HepG2 (cell line): ENCODE measurements around the gene DNAJB12. TPM values are rescaled to one million over a fixed set of nuclear protein-coding genes. Genes with fewer than 3 reads are reported as not detected.

ENCODE experiments used
- ARID3A ChIP-seq: IDR thresholded peaks from 2 replicates; pipeline ENCODE4 v1.6.1; 2012; ENCODE audit warnings: low read depth, low read length, improper control_type of control experiment
- BRF2 ChIP-seq: sonication (generic); formaldehyde crosslinking; IDR thresholded peaks from 2 replicates; pipeline ENCODE4 v1.8.1; 2022; ENCODE audit warnings: mild to moderate bottlenecking, missing genetic modification reagents
- CREB3 ChIP-seq: sonication (generic); formaldehyde crosslinking; IDR thresholded peaks from 2 replicates; pipeline ENCODE4 v1.5.0; 2020; ENCODE audit warnings: missing genetic modification reagents
- HMGXB4 ChIP-seq, 2 experiments: sonication (generic) in 1 of 2; formaldehyde crosslinking in 1 of 2; IDR thresholded peaks; 2 replicates each; pipeline versions ENCODE4 v1.4.0 to v1.6.1; 2018 to 2020; ENCODE audit warnings: missing genetic modification reagents in 2 of 2, borderline replicate concordance in 1 of 2, low read depth in 1 of 2, mild to moderate bottlenecking in 1 of 2, missing biosample characterization in 1 of 2
- KDM4B ChIP-seq: sonication (generic); formaldehyde crosslinking; IDR thresholded peaks from 2 replicates; pipeline ENCODE4 v1.4.0; 2020; ENCODE audit warnings: missing genetic modification reagents
- SMAD1 ChIP-seq: sonication (generic); formaldehyde crosslinking; IDR thresholded peaks from 2 replicates; pipeline ENCODE4 v1.4.0; 2020; ENCODE audit warnings: missing genetic modification reagents, low read depth, mild to moderate bottlenecking, borderline replicate concordance
- SMARCC2 ChIP-seq: fragments of 450-650 bp; IDR thresholded peaks from 2 replicates; pipeline ENCODE4 v1.6.1; 2017; ENCODE audit warnings: antibody characterized with exemption, mild to moderate bottlenecking
- TBX2 ChIP-seq: sonication (generic); formaldehyde crosslinking; IDR thresholded peaks from 2 replicates; pipeline ENCODE4 v1.5.0; 2020; ENCODE audit warnings: missing genetic modification reagents, mild to moderate bottlenecking, borderline replicate concordance
- ZBTB25 ChIP-seq: IDR thresholded peaks from 2 replicates; pipeline ENCODE4 v1.6.1; 2018; ENCODE audit warnings: missing genetic modification reagents
- ZMAT3 ChIP-seq: sonication (generic); formaldehyde crosslinking; conservative IDR thresholded peaks from 2 replicates; pipeline ENCODE4 v1.7.0; 2021; ENCODE audit warnings: missing genetic modification reagents
- ZNF124 ChIP-seq: sonication (generic); formaldehyde crosslinking; IDR thresholded peaks from 2 replicates; pipeline ENCODE4 v1.4.0; 2020; ENCODE audit warnings: missing genetic modification reagents
- ZNF260 ChIP-seq: sonication (generic); formaldehyde crosslinking; IDR thresholded peaks from 2 replicates; pipeline ENCODE4 v1.4.0; 2020; ENCODE audit warnings: missing genetic modification reagents, low read depth, mild to moderate bottlenecking, borderline replicate concordance
- ZNF343 ChIP-seq: sonication (generic); formaldehyde crosslinking; IDR thresholded peaks from 2 replicates; pipeline ENCODE4 v1.4.0; 2020; ENCODE audit warnings: mild to moderate bottlenecking, missing genetic modification reagents
- ZNF558 ChIP-seq: sonication (generic); formaldehyde crosslinking; IDR thresholded peaks from 2 replicates; pipeline ENCODE4 v1.9.0; 2022; ENCODE audit warnings: mild to moderate bottlenecking, missing genetic modification reagents, borderline replicate concordance
- ZNF572 ChIP-seq: sonication (generic); formaldehyde crosslinking; IDR thresholded peaks from 2 replicates; pipeline ENCODE4 v1.5.1; 2020; ENCODE audit warnings: mild to moderate bottlenecking, missing genetic modification reagents
- polyA plus RNA-seq, 8 experiments: library from polyadenylated mRNA; depleted of rRNA in 3 of 8; stranded (reverse) in 7 of 8; unstranded in 1 of 8; fragments of >200 nt; fragmentation: Illumina TruSeq in 4 of 8; extraction: Trizol in 4 of 8; gene quantifications; 2 replicates each; pipeline versions ENCODE4 v1.2.1 to v1.2.3, GENCODE V29; 2011 to 2016; ENCODE audit warnings: low read depth in 4 of 8, missing spikeins in 1 of 8, mixed read lengths in 1 of 8; ENCODE audit not compliant: insufficient read depth in 1 of 8
- total RNA-seq, 5 experiments: library from RNA; depleted of rRNA; stranded (reverse); fragments of >200 nt; fragmentation: Illumina TruSeq; extraction: Trizol; gene quantifications; 2 replicates each; pipeline ENCODE4 v1.2.3, GENCODE V29; 2016; ENCODE audit warnings: low read depth in 1 of 5
- TF ChIP-seq, protein P1 (sequence below): sonication (generic); formaldehyde crosslinking; IDR thresholded peaks from 2 replicates; pipeline ENCODE4 v1.5.0; 2020; ENCODE audit warnings: missing genetic modification reagents, mild to moderate bottlenecking, borderline replicate concordance
- TF ChIP-seq, protein P2 (sequence below): sonication (generic); formaldehyde crosslinking; IDR thresholded peaks from 2 replicates; pipeline ENCODE4 v1.5.1; 2020; ENCODE audit warnings: missing genetic modification reagents, mild to moderate bottlenecking, borderline replicate concordance
- TF ChIP-seq, protein P3 (sequence below): conservative IDR thresholded peaks from 2 replicates; pipeline ENCODE4 v1.6.1; 2018; ENCODE audit warnings: missing genetic modification reagents

The DNAJB12 gene
- total and polyA plus RNA-seq, 2 of the 13 experiments (the other 11 are each of a cell fraction or from before 2014, with no cell fraction given), result 10.8 to 18.2 TPM

- TF ChIP-seq, protein P1, sequence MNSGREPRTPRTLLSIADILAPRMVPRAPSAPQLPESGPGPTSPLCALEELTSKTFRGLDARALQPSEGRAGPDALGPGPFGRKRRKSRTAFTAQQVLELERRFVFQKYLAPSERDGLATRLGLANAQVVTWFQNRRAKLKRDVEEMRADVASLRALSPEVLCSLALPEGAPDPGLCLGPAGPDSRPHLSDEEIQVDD (CRISPR knock-in tag), result no peak
- TF ChIP-seq KDM4B (no peak), SMARCC2 (no peak), ZNF260 (no peak), SMAD1 (CRISPR knock-in tag) (peak; percentile 51; the same call in 1 of the 2 replicates), TBX2 (CRISPR knock-in tag) (peak; percentile 89; the same call in 1 of the 2 replicates), HMGXB4 (CRISPR knock-in tag; IDR thresholded peaks at IDR 0.05; ENCODE audit: borderline replicate concordance in 1 of 2, low read depth in 1 of 2) (peak; percentile 49 to 54; a peak in 2 of 4 replicates), BRF2 (0 out of 2 replicates have a peak, but pooled peaks have one; percentile 43), CREB3 (CRISPR knock-in tag) (no peak), ARID3A (no peak), ZNF124 (no peak), ZMAT3 (CRISPR knock-in tag) (peak; percentile 60; the same call in 1 of the 2 replicates), ZNF572 (CRISPR knock-in tag) (no peak), ZNF343 (CRISPR knock-in tag) (no peak), ZNF558 (no peak), ZBTB25 (CRISPR knock-in tag) (no peak)
- TF ChIP-seq, protein P2, sequence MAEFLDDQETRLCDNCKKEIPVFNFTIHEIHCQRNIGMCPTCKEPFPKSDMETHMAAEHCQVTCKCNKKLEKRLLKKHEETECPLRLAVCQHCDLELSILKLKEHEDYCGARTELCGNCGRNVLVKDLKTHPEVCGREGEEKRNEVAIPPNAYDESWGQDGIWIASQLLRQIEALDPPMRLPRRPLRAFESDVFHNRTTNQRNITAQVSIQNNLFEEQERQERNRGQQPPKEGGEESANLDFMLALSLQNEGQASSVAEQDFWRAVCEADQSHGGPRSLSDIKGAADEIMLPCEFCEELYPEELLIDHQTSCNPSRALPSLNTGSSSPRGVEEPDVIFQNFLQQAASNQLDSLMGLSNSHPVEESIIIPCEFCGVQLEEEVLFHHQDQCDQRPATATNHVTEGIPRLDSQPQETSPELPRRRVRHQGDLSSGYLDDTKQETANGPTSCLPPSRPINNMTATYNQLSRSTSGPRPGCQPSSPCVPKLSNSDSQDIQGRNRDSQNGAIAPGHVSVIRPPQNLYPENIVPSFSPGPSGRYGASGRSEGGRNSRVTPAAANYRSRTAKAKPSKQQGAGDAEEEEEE (CRISPR knock-in tag), result no peak
- TF ChIP-seq, protein P3, sequence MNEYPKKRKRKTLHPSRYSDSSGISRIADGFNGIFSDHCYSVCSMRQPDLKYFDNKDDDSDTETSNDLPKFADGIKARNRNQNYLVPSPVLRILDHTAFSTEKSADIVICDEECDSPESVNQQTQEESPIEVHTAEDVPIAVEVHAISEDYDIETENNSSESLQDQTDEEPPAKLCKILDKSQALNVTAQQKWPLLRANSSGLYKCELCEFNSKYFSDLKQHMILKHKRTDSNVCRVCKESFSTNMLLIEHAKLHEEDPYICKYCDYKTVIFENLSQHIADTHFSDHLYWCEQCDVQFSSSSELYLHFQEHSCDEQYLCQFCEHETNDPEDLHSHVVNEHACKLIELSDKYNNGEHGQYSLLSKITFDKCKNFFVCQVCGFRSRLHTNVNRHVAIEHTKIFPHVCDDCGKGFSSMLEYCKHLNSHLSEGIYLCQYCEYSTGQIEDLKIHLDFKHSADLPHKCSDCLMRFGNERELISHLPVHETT, result no peak
Observed at GRCh38 chr10:72334825-72335393, 19.8 kb downstream of the DNAJB12 start (continued).
